Measurements from ENCODE around the gene RS1. TPM values are rescaled to one million over a fixed set of nuclear protein-coding genes. Genes with fewer than 3 reads are reported as not detected.

The RS1 gene
- total RNA-seq, 4 donors from 2014 or later, result not detected

GRCh38 chrX:18702362-18703195, 30.7 kb upstream of the RS1 start:
- H3K9me3 ChIP-seq, result no peaks in the 10 kb centered on the region
- H3K27me3 ChIP-seq, result no peaks in the 10 kb centered on the region
- 29 to 33% methylated on average over 11 to 12 of the region's 12 CpGs for WGBS, 2 donors
- no peaks in the 10 kb centered on the region for H3K36me3 ChIP-seq
- no peak for TF ChIP-seq POLR2A (IDR thresholded peaks at IDR 0.05)
- TF ChIP-seq, protein P1, sequence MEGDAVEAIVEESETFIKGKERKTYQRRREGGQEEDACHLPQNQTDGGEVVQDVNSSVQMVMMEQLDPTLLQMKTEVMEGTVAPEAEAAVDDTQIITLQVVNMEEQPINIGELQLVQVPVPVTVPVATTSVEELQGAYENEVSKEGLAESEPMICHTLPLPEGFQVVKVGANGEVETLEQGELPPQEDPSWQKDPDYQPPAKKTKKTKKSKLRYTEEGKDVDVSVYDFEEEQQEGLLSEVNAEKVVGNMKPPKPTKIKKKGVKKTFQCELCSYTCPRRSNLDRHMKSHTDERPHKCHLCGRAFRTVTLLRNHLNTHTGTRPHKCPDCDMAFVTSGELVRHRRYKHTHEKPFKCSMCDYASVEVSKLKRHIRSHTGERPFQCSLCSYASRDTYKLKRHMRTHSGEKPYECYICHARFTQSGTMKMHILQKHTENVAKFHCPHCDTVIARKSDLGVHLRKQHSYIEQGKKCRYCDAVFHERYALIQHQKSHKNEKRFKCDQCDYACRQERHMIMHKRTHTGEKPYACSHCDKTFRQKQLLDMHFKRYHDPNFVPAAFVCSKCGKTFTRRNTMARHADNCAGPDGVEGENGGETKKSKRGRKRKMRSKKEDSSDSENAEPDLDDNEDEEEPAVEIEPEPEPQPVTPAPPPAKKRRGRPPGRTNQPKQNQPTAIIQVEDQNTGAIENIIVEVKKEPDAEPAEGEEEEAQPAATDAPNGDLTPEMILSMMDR (IDR thresholded peaks at IDR 0.05), result no peak
- peak overlapping the region in 2 of 4 donors; percentile 29 to 34 for H3K27ac ChIP-seq
- no peak overlapping the region for H3K4me3 ChIP-seq
- DNase-seq, result no peak
- no peaks in the 10 kb centered on the region for H3K4me1 ChIP-seq
- intact Hi-C loops (cut with DNase I), result no loop called here

DNA sequence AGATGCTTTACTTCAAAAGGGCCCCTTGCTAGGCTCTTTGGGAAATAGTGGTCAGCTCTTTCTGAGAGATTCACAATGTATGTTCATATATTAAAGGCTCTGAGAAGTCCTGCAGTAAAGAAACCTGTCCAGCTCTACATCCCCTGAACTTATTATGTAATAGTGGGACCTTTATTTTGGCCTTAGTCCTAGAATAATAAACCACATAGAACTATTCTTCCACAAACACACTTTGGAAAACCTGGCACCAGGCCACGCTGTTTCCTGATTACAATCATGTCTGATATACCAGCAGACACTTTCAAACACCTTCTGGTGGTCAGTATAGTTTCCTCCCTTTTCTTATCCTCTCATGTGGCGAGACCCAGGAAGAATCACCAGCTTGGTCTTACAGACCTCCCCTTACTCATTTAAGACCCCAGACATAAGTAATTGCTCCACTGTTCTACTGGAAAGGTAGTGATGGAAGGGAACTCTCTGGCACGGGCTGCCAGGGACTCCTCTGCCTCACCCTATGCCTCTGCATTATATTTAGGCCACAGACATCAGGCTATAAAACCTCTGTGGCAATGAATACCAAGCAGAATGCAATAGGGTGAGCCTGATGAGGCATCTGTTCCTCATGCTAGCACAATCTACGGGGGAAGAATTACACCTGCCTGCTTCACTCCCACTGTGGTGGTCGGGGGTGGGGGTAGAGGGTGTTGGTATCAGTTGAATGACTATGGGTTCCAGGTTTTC, 29.9 kb upstream of the RS1 start:
- H3K27me3 ChIP-seq, result no peaks in the 10 kb centered on the region
- no peaks in the 10 kb centered on the region for H3K36me3 ChIP-seq
- intact Hi-C loops (cut with DNase I), result no loop called here
- no peak for DNase-seq
- H3K27ac ChIP-seq, result peak overlapping the region in 2 of 4 donors; percentile 28 to 29
- TF ChIP-seq POLR2A (IDR thresholded peaks at IDR 0.05), result no peak
- TF ChIP-seq, protein P1 (IDR thresholded peaks at IDR 0.05), result no peak
- H3K9me3 ChIP-seq, result no peaks in the 10 kb centered on the region
- H3K4me1 ChIP-seq, result no peaks in the 10 kb centered on the region
- no peak overlapping the region for H3K4me3 ChIP-seq
- 56 to 87% methylated on average over 4 of the region's 5 CpGs for WGBS, 2 donors

DNA sequence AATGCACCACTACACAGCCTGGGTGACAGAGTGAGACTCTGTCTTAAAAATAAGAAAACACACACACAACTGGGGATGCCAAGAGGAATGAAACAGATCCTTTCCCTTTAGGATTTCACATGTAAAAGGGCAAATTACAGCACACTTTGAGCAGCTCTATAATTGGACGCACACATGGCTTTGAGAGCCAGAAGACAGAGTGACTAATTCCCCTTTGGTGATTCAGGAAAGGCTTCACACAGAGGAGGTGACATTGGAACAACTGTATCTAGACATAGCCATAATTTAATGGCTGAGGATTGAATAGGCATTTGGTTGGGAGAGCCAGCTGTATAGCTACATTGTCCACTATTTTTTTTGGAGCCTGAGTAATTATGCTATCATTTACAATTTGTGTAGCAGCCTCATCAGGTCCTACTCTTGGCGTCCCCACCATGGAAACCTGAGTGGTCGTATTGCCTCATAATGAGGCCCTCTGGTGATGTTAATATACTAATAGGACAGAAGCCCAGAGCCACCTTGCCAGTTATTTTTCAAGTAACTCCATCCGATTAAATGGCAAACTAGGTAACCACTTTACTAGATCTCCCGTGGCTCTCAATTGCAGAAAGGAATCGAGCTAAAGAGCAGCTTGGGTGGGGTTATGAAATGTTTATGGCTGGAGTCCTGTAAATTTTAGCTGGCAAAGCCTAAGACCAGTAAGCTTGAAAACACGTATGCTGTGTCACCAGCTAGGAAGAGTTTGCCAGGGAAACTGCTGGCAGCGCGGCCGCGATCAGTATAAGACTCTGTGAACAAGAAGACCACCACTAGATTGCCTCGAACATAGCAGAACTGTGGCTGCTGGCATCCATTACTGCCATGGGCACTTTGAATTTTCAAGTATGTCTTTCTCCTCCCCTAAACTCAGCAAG, 27.1 kb upstream of the RS1 start:
- Histone ChIP-seq H3K27me3 (no peaks in the 10 kb centered on the region), H3K27ac (no peak overlapping the region), H3K4me1 (no peaks in the 10 kb centered on the region), H3K36me3 (no peaks in the 10 kb centered on the region), H3K4me3 (no peak overlapping the region), H3K9me3 (no peaks in the 10 kb centered on the region)
- intact Hi-C loops (cut with DNase I), result no loop called here
- no peak for DNase-seq
- TF ChIP-seq POLR2A (IDR thresholded peaks at IDR 0.05), result no peak
- TF ChIP-seq, protein P1 (IDR thresholded peaks at IDR 0.05), result no peak
- WGBS, 2 donors, result 71 to 85% methylated on average over 12 of the region's 12 CpGs

DNA sequence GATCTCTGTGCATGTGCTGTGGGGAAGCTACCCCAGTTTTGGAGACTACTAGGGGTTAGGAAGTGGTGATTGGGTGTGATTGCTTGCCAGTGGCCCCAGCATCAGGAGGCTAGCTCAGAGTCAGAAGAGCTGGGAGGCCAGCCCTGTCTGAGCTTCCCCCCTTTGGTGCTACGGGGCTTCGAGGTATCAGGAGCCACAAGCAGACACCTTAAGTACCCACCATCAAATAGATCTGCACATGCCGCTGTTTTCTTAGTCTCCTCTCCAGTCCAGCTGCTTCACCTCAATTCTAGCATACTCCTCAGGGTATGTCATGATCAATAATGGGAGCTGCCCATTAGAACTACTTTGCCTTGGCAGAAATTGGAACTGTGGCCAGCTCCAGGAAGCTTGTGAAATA, 24.7 kb upstream of the RS1 start:
- H3K4me1 ChIP-seq, result no peaks in the 10 kb centered on the region
- WGBS, 2 donors, result 79 to 92% methylated on average over 3 of the region's 3 CpGs
- intact Hi-C loops (cut with DNase I), result no loop called here

More for the DNA sequence above, 24.7 kb upstream of the RS1 start:
- Histone ChIP-seq H3K9me3 (no peaks in the 10 kb centered on the region), H3K27ac (no peak overlapping the region), H3K4me3 (no peak overlapping the region), H3K27me3 (no peaks in the 10 kb centered on the region), H3K36me3 (no peaks in the 10 kb centered on the region)
- no peak for DNase-seq
- TF ChIP-seq, protein P1 (IDR thresholded peaks at IDR 0.05), result no peak
- TF ChIP-seq POLR2A (IDR thresholded peaks at IDR 0.05), result no peak

Measured in esophagus squamous epithelium (tissue), 5 donors.